SK-MEL-5 (cell line): ENCODE measurements around the gene GAS5. TPM values are rescaled to one million over a fixed set of nuclear protein-coding genes. Genes with fewer than 3 reads are reported as not detected.
"Not testable (repeated sequence)": the region's sequence is repeated elsewhere in the genome, so short reads cannot be mapped to it uniquely, and the experiment has no call there.

Experiments
- DNase-seq: peaks from one replicate; pipeline ENCODE4 v3.0.0-alpha.2; 2016; ENCODE audit warnings: low read depth, low spot score
- in situ Hi-C: cut with HindIII; loops from 2 replicates; pipeline ENCODE4 v1.10.0; 2016; ENCODE audit warnings: low sequenced_read_pairs, high pct_unique_total_duplicates, low pct_unique_long_range_greater_than_20kb
- total RNA-seq: library from RNA; depleted of rRNA; stranded (reverse); fragments of >200 nt; shearing (Covaris generic); gene quantifications from 2 replicates; pipeline ENCODE4 v1.2.3, GENCODE V29; 2014; rRNA removed

GAS5 gene
- total RNA-seq, 1 experiment from 2014 or later: 660 TPM

GRCh38 chr1:173859547-173859946 is 8.2 kb downstream of the GAS5 start:
- in situ Hi-C loops, DNase-seq: not testable (repeated sequence)

GRCh38 chr1:173857363-173857917 is 10.3 kb downstream of the GAS5 start:
- no peak for DNase-seq
- in situ Hi-C loops: no loop called here

- in situ Hi-C loops: no loop called here
- no peak for DNase-seq
Measured at GRCh38 chr1:173856903-173857302, 10.9 kb downstream of the GAS5 start.

DNA sequence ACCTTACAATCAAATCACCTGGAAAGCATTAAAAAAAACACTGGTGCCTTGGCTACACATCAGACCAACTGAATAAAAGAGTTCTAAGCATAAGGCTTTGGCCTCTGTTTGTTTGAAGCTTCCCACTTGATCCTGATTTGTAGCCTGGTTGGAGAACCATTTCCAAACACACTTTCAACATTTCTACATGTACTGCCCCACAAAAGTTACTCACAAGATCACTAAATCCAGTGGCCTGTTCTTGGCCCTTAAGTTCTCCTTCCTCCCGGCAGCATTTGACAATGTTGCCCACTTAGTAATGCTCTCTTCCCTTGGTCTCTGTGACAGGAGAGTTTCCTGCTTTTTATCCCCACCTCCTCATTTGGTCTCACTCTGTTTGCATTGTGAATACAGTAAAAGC is 11.8 kb downstream of the GAS5 start:
- DNase-seq: no peak
- in situ Hi-C loops: no loop called here

DNA sequence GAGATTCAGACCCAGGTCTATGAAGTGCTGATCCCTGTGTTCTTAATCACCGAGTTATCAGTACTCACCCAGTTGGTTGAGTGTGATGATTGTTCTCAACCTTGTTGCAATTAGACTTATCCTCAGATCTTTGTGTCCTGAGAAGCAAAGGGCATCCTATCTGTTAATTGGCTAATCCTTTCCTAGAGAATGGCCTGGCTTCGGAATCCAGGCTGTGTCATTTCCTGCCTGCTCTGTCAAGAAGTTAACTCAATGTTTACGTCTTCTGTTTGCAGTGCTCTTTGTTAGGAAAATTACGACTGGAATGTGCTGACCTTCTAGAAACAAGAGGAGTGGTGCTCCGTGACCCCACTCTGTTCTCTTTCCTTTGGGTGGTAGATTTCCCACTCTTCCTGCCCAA is 14.7 kb downstream of the GAS5 start:
- in situ Hi-C loops: no loop called here

DNA sequence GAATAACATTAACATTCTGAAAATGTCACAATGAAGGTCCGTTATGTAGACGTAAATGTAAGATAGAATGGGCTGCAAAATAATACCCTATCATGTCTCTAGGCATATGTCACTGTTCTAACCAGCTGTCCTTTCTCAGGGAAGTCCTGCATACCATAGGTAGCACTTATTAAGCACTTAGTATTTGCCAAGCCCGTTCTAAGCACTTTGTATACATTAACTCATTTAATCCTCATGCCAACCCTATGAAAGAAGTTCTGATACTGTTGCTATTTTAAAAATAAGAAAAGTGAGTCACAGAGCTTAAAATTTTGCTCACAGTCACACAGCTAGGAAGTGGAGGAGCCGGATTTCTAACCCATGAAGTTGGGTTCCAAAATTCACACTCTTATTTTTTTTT is 15.7 kb downstream of the GAS5 start:
- DNase-seq: no peak
- in situ Hi-C loops: no loop called here

More for the DNA sequence above, 14.7 kb downstream of the GAS5 start:
- DNase-seq: no peak

GRCh38 chr1:173832748-173833147 is 35.0 kb downstream of the GAS5 start:
- in situ Hi-C loops: no loop called here
- DNase-seq: no peak

- in situ Hi-C loops: no loop called here
- DNase-seq: no peak
Measured at GRCh38 chr1:173827611-173828010, 40.2 kb downstream of the GAS5 start.

GRCh38 chr1:173824315-173825081 is 43.3 kb downstream of the GAS5 start, which contains the start of the genes CENPL and DARS2:
TSS of gene CENPL (minus strand) at chr1:173824883. CDS start at chr1:173811299, 13,584 bp downstream.
TSS of gene DARS2 (plus strand) at chr1:173824673. CDS start at chr1:173825230, 557 bp downstream.
- DNase-seq: peak; percentile 98
- in situ Hi-C loops: no loop called here

DNA sequence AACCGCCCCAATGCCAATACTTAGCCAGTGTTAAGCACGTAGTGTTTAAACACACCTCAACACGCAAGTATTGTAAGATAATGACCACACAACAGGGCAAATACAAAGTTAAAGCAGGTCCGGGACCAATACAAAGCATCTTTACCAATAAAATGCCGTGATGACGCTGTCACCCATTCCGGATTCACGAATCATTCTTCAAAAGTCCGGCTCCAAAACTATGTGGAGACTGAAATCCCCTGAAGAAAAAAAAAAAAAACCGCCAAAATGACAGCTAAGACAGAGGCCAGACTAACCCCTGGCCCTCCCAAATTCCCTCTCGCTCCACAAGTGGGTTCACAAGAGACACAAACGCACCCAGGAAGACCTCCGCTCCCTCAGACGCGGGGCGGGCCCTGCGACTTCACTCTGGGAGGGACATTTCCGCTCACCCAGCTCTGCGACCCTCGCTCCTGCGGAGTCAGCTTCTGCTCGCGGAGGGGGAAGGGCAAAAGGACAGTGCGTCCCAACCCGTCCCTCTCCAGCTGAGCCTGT is 43.9 kb downstream of the GAS5 start:
- no peak for DNase-seq
- in situ Hi-C loops: no loop called here

DNA sequence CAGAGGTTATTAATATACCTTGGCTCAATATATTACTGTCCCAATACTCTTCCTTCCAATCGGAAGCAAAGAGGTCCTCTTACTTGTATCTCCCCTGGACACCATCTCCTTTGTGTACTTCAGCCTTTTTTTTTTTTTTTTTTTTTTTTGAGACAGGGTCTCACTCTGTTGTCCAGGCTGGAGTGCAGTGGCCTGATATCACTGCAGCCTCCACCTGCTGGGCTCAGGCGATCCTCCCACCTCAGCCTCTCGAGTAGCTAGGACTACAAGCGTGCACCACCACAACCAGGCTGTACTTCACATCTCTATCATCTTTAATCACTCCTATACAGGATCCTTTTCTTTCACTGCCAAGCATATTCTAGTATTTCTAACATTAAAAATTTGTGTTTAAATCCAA is 46.1 kb downstream of the GAS5 start:
- in situ Hi-C loops: no loop called here
- no peak for DNase-seq

GRCh38 chr1:173818459-173818858 is 49.3 kb downstream of the GAS5 start:
- in situ Hi-C loops: no loop called here
- no peak for DNase-seq

Other genes with a start within 250 kb of the GAS5 start
- not detected in 2 replicates for gene TEX50, start 232.7 kb downstream of the GAS5 start, total RNA-seq
- gene ANKRD45, start 198.1 kb downstream of the GAS5 start, total RNA-seq: 0.11 TPM in 1 of 2 replicates, not detected in the other
- gene KLHL20, start 153.0 kb downstream of the GAS5 start, total RNA-seq: 12.3 and 15.9 TPM in 2 replicates
- 38.6 and 49.5 TPM in 2 replicates for gene DARS2, start 43.3 kb downstream of the GAS5 start, total RNA-seq
- 24.0 and 28.0 TPM in 2 replicates for gene CENPL, start 43.1 kb downstream of the GAS5 start, total RNA-seq
- gene ZBTB37, start 391 bp upstream of the GAS5 start, total RNA-seq: 8.0 and 8.3 TPM in 2 replicates
- gene SERPINC1, start 49.3 kb upstream of the GAS5 start, total RNA-seq: not detected in 2 replicates
- gene RC3H1, start 154.4 kb upstream of the GAS5 start, total RNA-seq: 25.3 and 30.0 TPM in 2 replicates